GM21381 (cell line): Measurements from ENCODE around the gene PELI3.
A peak's percentile ranks its signal among the peaks of the same experiment; 100 is the strongest.
"Not testable (repeated sequence)": the region's sequence is repeated elsewhere in the genome, so short reads cannot be mapped to it uniquely, and the experiment has no call there.

ENCODE experiments used
- ATAC-seq: cut with Tn5 transposase; IDR thresholded peaks from one replicate; pipeline ENCODE4 v1.9.1; 2021; ENCODE audit warnings: mild to moderate bottlenecking, moderate library complexity; ENCODE audit not compliant: unreplicated experiment

The PELI3 gene

GRCh38 chr11:66443602-66444001, 23.1 kb upstream of the PELI3 start:
- ATAC-seq, result no peak

GRCh38 chr11:66447012-66447411, 19.7 kb upstream of the PELI3 start:
- no peak for ATAC-seq

DNA sequence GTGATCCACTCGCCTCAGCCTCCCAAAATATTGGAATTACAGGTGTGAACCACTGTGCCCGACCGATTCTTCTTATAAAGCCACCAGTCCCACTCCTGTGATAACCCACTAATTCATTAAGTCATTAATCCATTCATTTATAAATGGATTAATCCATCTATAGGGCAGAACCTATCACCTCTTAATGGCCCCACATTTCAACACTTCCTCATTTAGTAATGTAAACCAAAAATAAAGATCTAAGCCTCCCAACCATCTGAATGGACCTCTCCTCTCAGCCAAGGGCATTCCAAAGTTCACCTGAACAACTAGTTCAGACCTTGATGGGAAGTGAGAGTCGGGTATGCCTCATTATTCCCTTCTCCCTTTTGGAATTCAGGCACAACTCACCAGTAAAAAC, 18.2 kb upstream of the PELI3 start:
- ATAC-seq, result no peak

DNA sequence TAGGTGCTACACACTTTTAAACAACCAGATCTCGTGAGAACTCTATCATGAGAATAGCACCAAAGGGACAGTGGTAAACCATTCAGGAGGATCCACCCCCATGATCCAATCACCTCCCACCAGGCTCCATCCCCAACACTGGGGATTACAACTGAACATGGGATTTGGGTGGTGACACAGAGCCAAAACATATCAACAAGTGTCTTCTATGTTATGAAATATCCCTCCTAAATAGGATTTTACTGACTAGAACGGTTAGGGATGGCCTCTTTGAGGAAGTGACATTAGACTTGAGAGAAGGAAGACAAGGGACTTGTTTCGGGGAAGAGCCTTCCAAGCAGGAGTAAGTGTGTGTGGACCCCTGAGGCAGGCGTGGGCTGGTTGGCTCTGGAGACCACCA, 16.1 kb upstream of the PELI3 start:
- ATAC-seq, result no peak

DNA sequence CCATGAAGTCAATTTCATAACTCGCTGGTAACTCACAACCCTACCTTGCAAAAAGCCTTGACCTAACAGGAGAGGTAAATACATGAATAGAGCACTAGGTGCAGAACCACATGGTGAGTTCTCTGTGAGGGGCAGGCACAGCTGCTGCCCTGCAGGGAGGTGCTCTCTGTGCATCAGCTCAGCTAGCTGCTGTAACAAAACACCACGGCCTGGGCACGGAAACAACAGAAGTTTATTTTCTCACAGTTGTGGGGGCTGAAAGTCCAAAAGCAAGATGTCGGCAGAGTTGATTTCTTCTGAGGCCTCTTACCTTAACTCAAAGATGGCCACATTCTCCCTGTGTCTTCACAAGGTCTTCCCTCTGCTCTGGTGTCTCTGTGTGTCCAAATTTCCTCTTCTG, 15.0 kb upstream of the PELI3 start:
- no peak for ATAC-seq

DNA sequence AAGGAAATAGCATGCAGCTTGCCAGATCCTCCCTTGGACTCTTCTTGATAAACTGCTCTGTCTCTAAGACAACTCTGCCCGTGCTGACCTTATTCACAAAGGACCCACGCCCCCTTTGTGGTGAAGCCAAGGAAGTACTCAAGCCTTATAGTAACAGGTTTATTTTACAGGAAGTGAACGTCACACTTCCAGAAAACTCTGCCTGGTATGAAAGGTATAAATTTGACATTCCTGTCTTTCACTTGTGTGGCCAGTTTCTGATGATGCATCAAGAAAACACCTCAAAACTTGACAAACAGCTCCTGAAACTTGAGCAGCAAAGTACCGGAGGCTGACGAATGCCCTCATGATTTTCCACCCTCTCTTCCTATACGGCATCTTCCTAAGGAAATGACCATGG, 12.5 kb upstream of the PELI3 start:
- ATAC-seq, result no peak

DNA sequence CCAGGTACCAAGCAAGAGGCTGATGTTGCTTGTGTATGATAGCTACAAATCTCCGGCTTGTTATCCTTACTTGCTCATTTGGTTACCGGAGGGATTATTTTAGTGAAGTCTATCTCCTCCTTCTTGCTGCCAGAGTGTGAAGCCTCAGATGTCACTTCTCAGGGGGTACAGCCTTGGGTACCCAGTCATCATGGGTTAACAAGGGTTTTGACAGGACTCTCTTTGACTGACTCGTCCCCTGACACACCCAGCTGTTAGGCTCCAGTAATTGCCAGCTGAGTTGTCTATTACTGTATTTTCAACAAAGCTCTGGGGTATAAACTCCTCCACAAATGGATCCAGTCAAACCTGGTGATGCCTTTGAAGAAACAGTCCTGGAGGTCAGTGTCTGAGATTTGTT, 11.9 kb upstream of the PELI3 start:
- ATAC-seq, result no peak

DNA sequence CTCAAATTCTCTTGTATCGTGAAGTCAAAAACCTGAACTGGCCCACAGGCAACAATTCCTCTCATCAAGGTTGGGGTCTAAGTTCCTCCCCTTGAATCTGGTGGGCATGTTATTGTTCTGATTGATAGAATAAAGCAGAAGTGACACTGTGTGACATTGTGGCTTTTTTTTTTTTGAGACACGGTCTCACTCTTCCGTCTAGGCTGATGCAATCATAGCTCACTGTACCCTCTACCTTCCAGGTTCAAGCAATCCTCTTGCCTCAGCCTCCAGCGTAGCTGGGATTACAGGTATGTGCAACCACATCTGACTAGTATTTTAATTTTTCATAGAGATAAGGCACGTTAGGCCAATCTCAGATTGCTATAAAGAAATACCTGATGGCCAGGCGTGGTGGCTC, 8.9 kb upstream of the PELI3 start:
- no peak for ATAC-seq

DNA sequence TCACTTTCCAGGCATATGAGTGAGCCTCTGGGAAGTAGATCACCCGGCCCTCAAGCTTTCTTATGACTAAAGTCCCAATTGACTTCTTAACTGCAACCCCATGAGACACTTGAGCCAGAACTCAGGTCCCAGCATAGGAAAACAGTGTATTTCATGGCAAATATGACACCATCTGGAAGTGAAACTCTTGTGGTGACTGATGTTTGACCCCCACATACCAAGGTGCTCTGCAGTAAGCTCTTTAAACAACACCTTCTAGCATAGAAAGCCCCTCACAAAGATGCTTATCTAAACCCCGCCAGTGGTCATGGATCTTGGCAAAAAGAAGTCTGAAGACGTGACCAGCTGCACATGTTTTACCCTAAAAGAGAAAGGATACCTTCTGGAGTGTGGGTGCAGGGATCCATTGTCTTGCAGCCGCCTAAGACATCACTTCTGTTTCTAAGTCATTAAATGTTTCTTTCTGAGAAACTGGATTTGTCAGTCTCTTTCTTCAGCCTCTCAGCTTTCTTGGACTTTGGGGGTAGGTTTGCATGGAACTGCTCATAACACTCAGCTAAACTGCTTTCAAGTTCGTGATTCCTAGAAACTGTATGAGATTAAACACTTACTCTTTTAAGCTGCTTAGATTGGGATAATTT, 7.4 kb upstream of the PELI3 start:
- ATAC-seq, result no peak

GRCh38 chr11:66462010-66462409, 4.7 kb upstream of the PELI3 start:
- ATAC-seq, result no peak

DNA sequence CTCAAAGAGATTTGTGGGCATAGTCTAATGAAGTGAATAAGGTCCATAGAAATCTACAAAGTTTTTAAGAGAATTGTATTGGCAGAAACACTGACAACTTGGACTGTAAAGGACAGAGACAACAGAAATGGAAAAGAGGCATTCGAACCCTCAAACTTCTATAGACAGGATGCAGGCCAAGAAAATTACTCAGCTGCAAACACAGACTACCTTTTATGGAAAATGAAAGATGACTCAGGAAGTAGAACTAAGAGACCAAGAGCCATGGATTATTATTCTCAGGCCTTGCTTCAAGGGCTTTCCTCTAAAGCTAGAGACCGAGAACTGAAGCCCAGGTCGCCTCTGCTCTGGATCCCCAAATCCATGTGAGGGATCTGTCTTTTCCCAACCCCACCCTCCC, 3.8 kb upstream of the PELI3 start:
- ATAC-seq, result no peak

DNA sequence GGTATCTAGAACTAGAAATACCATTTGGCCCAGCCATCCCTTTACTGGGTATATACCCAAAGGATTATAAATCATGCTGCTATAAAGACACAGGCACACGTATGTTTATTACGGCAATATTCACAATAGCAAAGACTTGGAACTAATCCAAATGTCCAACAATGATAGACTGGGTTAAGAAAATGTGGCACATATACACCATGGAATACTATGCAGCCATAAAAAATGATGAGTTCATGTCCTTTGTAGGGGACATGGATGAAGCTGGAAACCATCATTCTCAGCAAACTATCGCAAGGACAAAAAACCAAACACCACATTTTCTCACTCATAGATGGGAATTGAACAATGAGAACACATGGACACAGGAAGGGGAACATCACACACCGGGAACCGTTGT, 2.6 kb upstream of the PELI3 start:
- ATAC-seq, result not testable (repeated sequence)

- ATAC-seq, result no peak
These were observed 1.8 kb upstream of the PELI3 start for GRCh38 chr11:66464916-66465315.

- no peak for ATAC-seq
These were observed 1.1 kb upstream of the PELI3 start for GRCh38 chr11:66465373-66466224.

DNA sequence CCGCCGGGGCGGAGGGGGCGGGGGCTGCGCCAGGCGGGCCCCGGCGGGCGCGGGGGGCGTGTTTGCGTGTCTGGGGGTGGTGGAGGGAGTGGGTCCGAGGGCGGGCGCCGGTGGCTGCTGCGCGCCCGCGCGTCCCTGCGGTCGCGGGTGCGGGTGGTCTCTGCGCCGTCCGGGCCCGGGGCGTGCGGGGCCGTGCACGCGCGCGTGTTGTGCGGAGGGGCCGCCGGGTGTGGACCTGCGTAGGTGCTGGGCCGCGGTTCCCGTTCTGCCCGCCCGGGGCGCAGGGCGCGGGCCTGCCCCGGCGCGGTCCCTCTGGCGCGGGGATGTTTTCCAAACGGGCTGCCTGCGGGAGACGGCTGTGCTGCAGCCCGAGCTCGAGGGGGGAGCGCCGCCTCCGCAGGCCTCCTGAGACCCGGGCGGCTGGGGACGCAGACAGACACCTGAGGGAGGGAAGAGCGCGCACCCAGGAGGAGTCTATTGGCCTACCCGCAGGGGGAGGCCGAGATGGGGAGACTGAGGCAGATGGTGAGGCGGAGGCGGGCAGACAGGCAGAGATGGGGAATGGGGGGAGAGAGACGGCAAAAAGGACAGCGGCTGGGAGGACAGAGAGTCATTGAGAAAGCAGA, 442 bp downstream of the PELI3 start:
- peak; percentile 27 for ATAC-seq

GRCh38 chr11:66467756-66468155, 1.1 kb downstream of the PELI3 start:
- ATAC-seq, result no peak

DNA sequence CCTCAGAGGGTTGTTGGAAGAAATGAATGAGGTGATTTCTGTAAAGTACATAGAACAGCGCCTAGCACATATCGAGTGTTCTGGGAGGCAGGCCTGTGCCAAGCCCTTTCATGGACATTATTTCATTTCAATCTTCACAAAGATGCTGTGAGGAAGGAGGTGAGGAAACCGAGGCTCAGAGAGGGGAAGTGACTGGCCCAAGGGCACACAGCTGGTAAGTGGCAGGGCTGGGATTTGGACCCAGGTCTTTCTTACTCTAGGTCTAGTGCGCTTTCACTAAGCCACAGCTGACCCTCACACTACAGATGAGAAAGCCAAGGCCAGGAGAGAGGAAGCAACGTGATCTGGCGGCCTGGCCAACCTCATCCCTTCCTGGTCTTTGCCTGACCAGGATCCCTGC, 2.0 kb downstream of the PELI3 start:
- no peak for ATAC-seq

- ATAC-seq, result no peak
These were observed 2.7 kb downstream of the PELI3 start for GRCh38 chr11:66469441-66469840.

- no peak for ATAC-seq
These were observed 3.3 kb downstream of the PELI3 start for GRCh38 chr11:66470015-66470414.

GRCh38 chr11:66471142-66471541, 4.4 kb downstream of the PELI3 start:
- no peak for ATAC-seq

GRCh38 chr11:66472054-66472453, 5.3 kb downstream of the PELI3 start:
- no peak for ATAC-seq

GRCh38 chr11:66473167-66473566, 6.5 kb downstream of the PELI3 start:
- no peak for ATAC-seq
